H1 (cell line): ENCODE results near the gene NTRK2. TPM values are rescaled to one million over a fixed set of nuclear protein-coding genes. Genes with fewer than 3 reads are reported as not detected.

Experiments used
- BRCA1 ChIP-seq: IDR thresholded peaks from 2 replicates; pipeline ENCODE4 v1.6.1; 2012; ENCODE audit warnings: low read depth, low read length, improper control_type of control experiment
- CBX8 ChIP-seq: fragments of 300-800, 300-1000 bp; sonication (generic); IDR thresholded peaks from 2 replicates; pipeline ENCODE4 v1.7.1; 2016; ENCODE audit warnings: low read depth, low read length, borderline replicate concordance
- CHD1 ChIP-seq: IDR thresholded peaks from 2 replicates; pipeline ENCODE4 v1.6.1; 2012; ENCODE audit warnings: low read depth, low read length, improper control_type of control experiment
- EP300 ChIP-seq, 2 experiments: IDR thresholded peaks; 1 replicate in 1 of 2; 2 replicates in 1 of 2; pipeline ENCODE4 v1.6.1; 2011 to 2012; ENCODE audit warnings: low read depth in 2 of 2, low read length in 2 of 2, mild to moderate bottlenecking in 2 of 2, borderline replicate concordance in 1 of 2, inconsistent platforms in 1 of 2, moderate library complexity in 1 of 2
- EZH2 ChIP-seq: fragments of 200-600 bp; sonication (generic); IDR thresholded peaks from 2 replicates; pipeline ENCODE4 v1.7.1; 2012; ENCODE audit warnings: low read depth, mild to moderate bottlenecking, moderate library complexity, low read length, inconsistent platforms; ENCODE audit not compliant: severe bottlenecking
- HDAC6 ChIP-seq: IDR thresholded peaks from one replicate; pipeline ENCODE4 v1.7.1; 2012; ENCODE audit warnings: low read depth, mild to moderate bottlenecking, inconsistent platforms, low read length, moderate library complexity
- JUND ChIP-seq: IDR thresholded peaks from 2 replicates; pipeline ENCODE4 v1.6.1; 2011; ENCODE audit warnings: mild to moderate bottlenecking, improper control_type of control experiment, low read length
- POLR2AphosphoS5 ChIP-seq: IDR thresholded peaks from 2 replicates; pipeline ENCODE4 v1.6.1; 2011; ENCODE audit warnings: low read depth, low read length
- POU5F1 ChIP-seq: IDR thresholded peaks from 2 replicates; pipeline ENCODE4 v1.6.1; 2011; ENCODE audit warnings: low read depth, mild to moderate bottlenecking, low read length, moderate library complexity
- SAP30 ChIP-seq: fragments of 300-600 bp; sonication (generic); IDR thresholded peaks from 2 replicates; pipeline ENCODE4 v1.7.1; 2012; ENCODE audit warnings: low read length, moderate library complexity, mild to moderate bottlenecking, inconsistent platforms; ENCODE audit not compliant: insufficient read depth, insufficient replicate concordance
- SIN3A ChIP-seq, 2 experiments: IDR thresholded peaks in 1 of 2; conservative IDR thresholded peaks in 1 of 2; 2 replicates each; pipeline ENCODE4 v1.6.1; 2011 to 2012; ENCODE audit warnings: low read length in 2 of 2, improper control_type of control experiment in 1 of 2, low read depth in 1 of 2, mild to moderate bottlenecking in 1 of 2
- SIX5 ChIP-seq: IDR thresholded peaks from 2 replicates; pipeline ENCODE4 v1.6.1; 2011; ENCODE audit warnings: mild to moderate bottlenecking, low read depth, low read length
- TAF1 ChIP-seq: IDR thresholded peaks from 2 replicates; pipeline ENCODE4 v1.6.1; 2011; ENCODE audit warnings: mild to moderate bottlenecking, low read depth, low read length
- polyA plus RNA-seq, 7 experiments: library from polyadenylated mRNA; depleted of rRNA in 3 of 7; stranded (reverse) in 5 of 7; unstranded in 2 of 7; fragments of >200 nt in 5 of 7; fragments of 200-250 nt in 2 of 7; gene quantifications; 1 replicate in 5 of 7; 2 replicates in 1 of 7; 4 replicates in 1 of 7; pipeline versions ENCODE4 v1.2.1 to v1.2.3, GENCODE V29; 2011 to 2013; ENCODE audit warnings: missing spikeins in 2 of 7, mixed read lengths in 2 of 7
- total RNA-seq: library from RNA; stranded (reverse); fragmentation: NEBNext Ultra II Directional; extraction: Animal tissue kit (Norgen Biotek cat#: 25700); gene quantifications from 2 replicates; pipeline ENCODE4 v1.2.1, GENCODE V29; 2021
- TF ChIP-seq, protein P1 (sequence below): IDR thresholded peaks from 2 replicates; pipeline ENCODE4 v1.6.1; 2012; ENCODE audit warnings: low read length, inconsistent platforms
- TF ChIP-seq, protein P2 (sequence below): IDR thresholded peaks from 2 replicates; pipeline ENCODE4 v1.6.1; 2012; ENCODE audit warnings: inconsistent platforms
- TF ChIP-seq, protein P3 (sequence below): IDR thresholded peaks from 2 replicates; pipeline ENCODE4 v1.6.1; 2011; ENCODE audit warnings: low read length, improper control_type of control experiment

NTRK2 gene
- total and polyA plus RNA-seq, 2 of the 8 experiments (the other 6 are each of a cell fraction or from before 2014, with no cell fraction given), result 0.03 to 0.04 TPM

DNA sequence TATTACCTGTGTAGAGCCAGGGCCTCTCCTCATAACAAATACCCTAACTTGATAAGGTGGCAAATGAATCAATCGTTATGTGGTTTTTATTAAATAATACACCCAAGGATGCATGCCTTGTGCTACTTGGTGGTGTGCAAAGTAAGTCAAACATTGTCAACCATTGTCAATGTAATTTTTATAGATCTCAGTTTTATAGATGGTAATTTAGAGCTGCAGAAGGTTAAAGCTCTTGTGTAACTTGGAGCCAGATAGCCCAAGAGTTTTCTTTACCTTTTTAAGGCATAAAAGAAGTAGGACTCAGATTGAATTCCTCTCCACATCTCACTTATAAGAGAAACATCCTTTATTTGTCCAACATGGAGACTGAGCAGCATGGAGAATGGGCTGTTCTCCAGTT, 304.7 kb downstream of the NTRK2 start (continued):
- TF ChIP-seq POLR2AphosphoS5, result no peak
- no peak for TF ChIP-seq HDAC6
- TF ChIP-seq SIX5, result no peak
- no peak for TF ChIP-seq SAP30
- no peak for TF ChIP-seq BRCA1
- TF ChIP-seq, protein P1, sequence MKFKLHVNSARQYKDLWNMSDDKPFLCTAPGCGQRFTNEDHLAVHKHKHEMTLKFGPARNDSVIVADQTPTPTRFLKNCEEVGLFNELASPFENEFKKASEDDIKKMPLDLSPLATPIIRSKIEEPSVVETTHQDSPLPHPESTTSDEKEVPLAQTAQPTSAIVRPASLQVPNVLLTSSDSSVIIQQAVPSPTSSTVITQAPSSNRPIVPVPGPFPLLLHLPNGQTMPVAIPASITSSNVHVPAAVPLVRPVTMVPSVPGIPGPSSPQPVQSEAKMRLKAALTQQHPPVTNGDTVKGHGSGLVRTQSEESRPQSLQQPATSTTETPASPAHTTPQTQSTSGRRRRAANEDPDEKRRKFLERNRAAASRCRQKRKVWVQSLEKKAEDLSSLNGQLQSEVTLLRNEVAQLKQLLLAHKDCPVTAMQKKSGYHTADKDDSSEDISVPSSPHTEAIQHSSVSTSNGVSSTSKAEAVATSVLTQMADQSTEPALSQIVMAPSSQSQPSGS, result no peak
- TF ChIP-seq, protein P2, sequence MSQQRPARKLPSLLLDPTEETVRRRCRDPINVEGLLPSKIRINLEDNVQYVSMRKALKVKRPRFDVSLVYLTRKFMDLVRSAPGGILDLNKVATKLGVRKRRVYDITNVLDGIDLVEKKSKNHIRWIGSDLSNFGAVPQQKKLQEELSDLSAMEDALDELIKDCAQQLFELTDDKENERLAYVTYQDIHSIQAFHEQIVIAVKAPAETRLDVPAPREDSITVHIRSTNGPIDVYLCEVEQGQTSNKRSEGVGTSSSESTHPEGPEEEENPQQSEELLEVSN, result no peak
- TF ChIP-seq, protein P3, sequence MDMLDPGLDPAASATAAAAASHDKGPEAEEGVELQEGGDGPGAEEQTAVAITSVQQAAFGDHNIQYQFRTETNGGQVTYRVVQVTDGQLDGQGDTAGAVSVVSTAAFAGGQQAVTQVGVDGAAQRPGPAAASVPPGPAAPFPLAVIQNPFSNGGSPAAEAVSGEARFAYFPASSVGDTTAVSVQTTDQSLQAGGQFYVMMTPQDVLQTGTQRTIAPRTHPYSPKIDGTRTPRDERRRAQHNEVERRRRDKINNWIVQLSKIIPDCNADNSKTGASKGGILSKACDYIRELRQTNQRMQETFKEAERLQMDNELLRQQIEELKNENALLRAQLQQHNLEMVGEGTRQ, result no peak
- no peak for TF ChIP-seq CBX8
- no peak for TF ChIP-seq CHD1
- no peak for TF ChIP-seq SIN3A (conservative IDR thresholded peaks at IDR 0.05 in 1 of 2, IDR thresholded peaks at IDR 0.05 in 1 of 2; ENCODE audit: low read depth in 1 of 2, low read length in 2 of 2)
- TF ChIP-seq POU5F1, result no peak
- TF ChIP-seq EP300 (IDR thresholded peaks at IDR 0.05; ENCODE audit: borderline replicate concordance in 1 of 2, low read depth in 2 of 2, low read length in 2 of 2), result no peak
- TF ChIP-seq JUND, result no peak
- TF ChIP-seq EZH2, result no peak
- TF ChIP-seq TAF1, result no peak
